Glutamatergic neuron (in vitro differentiated cells): ENCODE results near the gene FBXO11. TPM values are rescaled to one million over a fixed set of nuclear protein-coding genes. Genes with fewer than 3 reads are reported as not detected.
"Not testable (repeated sequence)": the region's sequence is repeated elsewhere in the genome, so short reads cannot be mapped to it uniquely, and the experiment has no call there.

ENCODE experiments used
- DNase-seq: peaks from one replicate; pipeline ENCODE4 v3.0.0; 2022
- H3K27ac Mint-ChIP-seq: one replicate; pipeline ENCODE4 v1.8.0; 2020; ENCODE audit warnings: mild to moderate bottlenecking, mixed read lengths, inconsistent platforms; ENCODE audit not compliant: unreplicated experiment
- H3K27me3 Mint-ChIP-seq: one replicate; pipeline ENCODE4 v1.8.0; 2020; ENCODE audit warnings: mild to moderate bottlenecking, moderate library complexity, mixed read lengths, inconsistent platforms; ENCODE audit not compliant: unreplicated experiment
- H3K36me3 Mint-ChIP-seq: one replicate; pipeline ENCODE4 v1.8.0; 2020; ENCODE audit warnings: mild to moderate bottlenecking, mixed read lengths, inconsistent platforms; ENCODE audit not compliant: unreplicated experiment
- H3K4me1 Mint-ChIP-seq: one replicate; pipeline ENCODE4 v1.8.0; 2020; ENCODE audit warnings: mild to moderate bottlenecking, low read depth, mixed read lengths, inconsistent platforms; ENCODE audit not compliant: unreplicated experiment
- H3K4me3 Mint-ChIP-seq: one replicate; pipeline ENCODE4 v1.8.0; 2020; ENCODE audit warnings: mild to moderate bottlenecking, mixed read lengths, inconsistent platforms; ENCODE audit not compliant: unreplicated experiment
- H3K9me3 Mint-ChIP-seq: one replicate; pipeline ENCODE4 v1.8.0; 2020; ENCODE audit warnings: mild to moderate bottlenecking, moderate library complexity, mixed read lengths, inconsistent platforms; ENCODE audit not compliant: unreplicated experiment
- CTCF ChIP-seq: fragments of 200-600 bp; sonication (generic); IDR thresholded peaks from one replicate; pipeline ENCODE4 v1.5.0; 2021; ENCODE audit not compliant: partially characterized antibody, unreplicated experiment
- total RNA-seq: library from RNA; stranded (reverse); fragmentation: NEBNext Ultra II Directional; extraction: Animal tissue kit (Norgen Biotek cat#: 25700); gene quantifications from one replicate; pipeline ENCODE4 v1.2.1, GENCODE V29; 2021; ENCODE audit not compliant: unreplicated experiment

FBXO11 gene
- total RNA-seq, 1 donor from 2014 or later: 135 TPM

- TF ChIP-seq CTCF: no peak
- Mint-ChIP-seq H3K36me3 (no peaks in the 10 kb centered on the region), H3K9me3 (no peaks in the 10 kb centered on the region), H3K27ac (no peak overlapping the region), H3K4me3 (no peak overlapping the region), H3K4me1 (no peaks in the 10 kb centered on the region), H3K27me3 (peaks cover 5% of the 10 kb centered on the region)
- DNase-seq: no peak
Measured at GRCh38 chr2:47916412-47916811, 10.1 kb upstream of the FBXO11 start.

- not testable (repeated sequence) for H3K9me3 Mint-ChIP-seq, H3K4me1 Mint-ChIP-seq, DNase-seq, H3K4me3 Mint-ChIP-seq, H3K36me3 Mint-ChIP-seq, H3K27ac Mint-ChIP-seq
- peaks cover 10% of the 10 kb centered on the region for H3K27me3 Mint-ChIP-seq
Measured at GRCh38 chr2:47910662-47911061, 4.4 kb upstream of the FBXO11 start.

GRCh38 chr2:47908682-47909081 lies 2.4 kb upstream of the FBXO11 start:
- Mint-ChIP-seq H3K4me1 (peaks cover 8% of the 10 kb centered on the region), H3K9me3 (peaks cover 13% of the 10 kb centered on the region), H3K36me3 (peaks cover 5% of the 10 kb centered on the region), H3K27ac (no peak overlapping the region), H3K27me3 (peaks cover 16% of the 10 kb centered on the region), H3K4me3 (no peak overlapping the region)
- no peak for DNase-seq
- no peak for TF ChIP-seq CTCF

- Mint-ChIP-seq H3K36me3 (peaks cover 5% of the 10 kb centered on the region), H3K27me3 (peaks cover 13% of the 10 kb centered on the region), H3K4me3 (peak overlapping the region; percentile 97), H3K9me3 (peaks cover 13% of the 10 kb centered on the region), H3K27ac (peak overlapping the region; percentile 92), H3K4me1 (peaks cover 15% of the 10 kb centered on the region)
- peak; percentile 48 for TF ChIP-seq CTCF
- DNase-seq: no peak
Measured at GRCh38 chr2:47907039-47907781, 912 bp upstream of the FBXO11 start.

GRCh38 chr2:47905386-47906156 lies 727 bp downstream of the FBXO11 start:
- TF ChIP-seq CTCF: no peak
- Mint-ChIP-seq H3K27me3 (peaks cover 13% of the 10 kb centered on the region), H3K9me3 (peaks cover 13% of the 10 kb centered on the region), H3K27ac (peak overlapping the region; percentile 84), H3K4me1 (peaks cover 15% of the 10 kb centered on the region), H3K36me3 (peaks cover 5% of the 10 kb centered on the region), H3K4me3 (peak overlapping the region; percentile 71)
- DNase-seq: peak; percentile 75
